ENCODE results near the gene GPA33.

DNA sequence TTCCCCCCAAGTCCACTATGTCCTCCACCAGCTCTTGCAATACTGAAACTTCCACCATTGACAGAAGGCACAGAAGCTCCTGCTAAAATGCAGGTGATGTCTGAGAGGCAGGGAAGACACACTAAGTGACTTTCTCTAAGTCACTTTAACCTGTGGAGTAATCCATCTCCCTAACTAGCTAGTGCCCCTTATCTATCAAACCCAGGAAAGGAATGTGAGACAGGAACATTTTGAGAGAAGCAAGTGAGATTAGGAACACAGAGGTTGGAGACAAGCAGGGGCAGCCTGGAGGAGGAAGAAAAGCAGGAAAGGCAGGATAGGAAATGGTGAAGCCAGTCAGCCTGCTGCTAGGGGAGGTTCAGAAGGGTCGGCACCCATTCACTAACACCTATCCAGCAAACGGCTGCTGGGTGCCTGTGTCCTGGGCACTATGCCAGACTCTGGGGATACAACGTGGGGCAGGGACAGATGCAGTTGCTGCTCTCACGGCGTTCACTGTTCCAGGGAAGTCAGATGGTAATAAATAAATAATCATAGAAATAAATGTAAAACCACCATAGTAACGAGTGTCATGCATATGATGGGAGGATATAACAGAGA is 7.0 kb downstream of the GPA33 start:
- TF ChIP-seq, protein P1, sequence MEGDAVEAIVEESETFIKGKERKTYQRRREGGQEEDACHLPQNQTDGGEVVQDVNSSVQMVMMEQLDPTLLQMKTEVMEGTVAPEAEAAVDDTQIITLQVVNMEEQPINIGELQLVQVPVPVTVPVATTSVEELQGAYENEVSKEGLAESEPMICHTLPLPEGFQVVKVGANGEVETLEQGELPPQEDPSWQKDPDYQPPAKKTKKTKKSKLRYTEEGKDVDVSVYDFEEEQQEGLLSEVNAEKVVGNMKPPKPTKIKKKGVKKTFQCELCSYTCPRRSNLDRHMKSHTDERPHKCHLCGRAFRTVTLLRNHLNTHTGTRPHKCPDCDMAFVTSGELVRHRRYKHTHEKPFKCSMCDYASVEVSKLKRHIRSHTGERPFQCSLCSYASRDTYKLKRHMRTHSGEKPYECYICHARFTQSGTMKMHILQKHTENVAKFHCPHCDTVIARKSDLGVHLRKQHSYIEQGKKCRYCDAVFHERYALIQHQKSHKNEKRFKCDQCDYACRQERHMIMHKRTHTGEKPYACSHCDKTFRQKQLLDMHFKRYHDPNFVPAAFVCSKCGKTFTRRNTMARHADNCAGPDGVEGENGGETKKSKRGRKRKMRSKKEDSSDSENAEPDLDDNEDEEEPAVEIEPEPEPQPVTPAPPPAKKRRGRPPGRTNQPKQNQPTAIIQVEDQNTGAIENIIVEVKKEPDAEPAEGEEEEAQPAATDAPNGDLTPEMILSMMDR (IDR thresholded peaks at IDR 0.05; ENCODE audit: insufficient read depth, low read length), result no peak
- TF ChIP-seq POLR2AphosphoS5 (IDR thresholded peaks at IDR 0.05; ENCODE audit: low read depth), result no peak
- TF ChIP-seq, protein P2, sequence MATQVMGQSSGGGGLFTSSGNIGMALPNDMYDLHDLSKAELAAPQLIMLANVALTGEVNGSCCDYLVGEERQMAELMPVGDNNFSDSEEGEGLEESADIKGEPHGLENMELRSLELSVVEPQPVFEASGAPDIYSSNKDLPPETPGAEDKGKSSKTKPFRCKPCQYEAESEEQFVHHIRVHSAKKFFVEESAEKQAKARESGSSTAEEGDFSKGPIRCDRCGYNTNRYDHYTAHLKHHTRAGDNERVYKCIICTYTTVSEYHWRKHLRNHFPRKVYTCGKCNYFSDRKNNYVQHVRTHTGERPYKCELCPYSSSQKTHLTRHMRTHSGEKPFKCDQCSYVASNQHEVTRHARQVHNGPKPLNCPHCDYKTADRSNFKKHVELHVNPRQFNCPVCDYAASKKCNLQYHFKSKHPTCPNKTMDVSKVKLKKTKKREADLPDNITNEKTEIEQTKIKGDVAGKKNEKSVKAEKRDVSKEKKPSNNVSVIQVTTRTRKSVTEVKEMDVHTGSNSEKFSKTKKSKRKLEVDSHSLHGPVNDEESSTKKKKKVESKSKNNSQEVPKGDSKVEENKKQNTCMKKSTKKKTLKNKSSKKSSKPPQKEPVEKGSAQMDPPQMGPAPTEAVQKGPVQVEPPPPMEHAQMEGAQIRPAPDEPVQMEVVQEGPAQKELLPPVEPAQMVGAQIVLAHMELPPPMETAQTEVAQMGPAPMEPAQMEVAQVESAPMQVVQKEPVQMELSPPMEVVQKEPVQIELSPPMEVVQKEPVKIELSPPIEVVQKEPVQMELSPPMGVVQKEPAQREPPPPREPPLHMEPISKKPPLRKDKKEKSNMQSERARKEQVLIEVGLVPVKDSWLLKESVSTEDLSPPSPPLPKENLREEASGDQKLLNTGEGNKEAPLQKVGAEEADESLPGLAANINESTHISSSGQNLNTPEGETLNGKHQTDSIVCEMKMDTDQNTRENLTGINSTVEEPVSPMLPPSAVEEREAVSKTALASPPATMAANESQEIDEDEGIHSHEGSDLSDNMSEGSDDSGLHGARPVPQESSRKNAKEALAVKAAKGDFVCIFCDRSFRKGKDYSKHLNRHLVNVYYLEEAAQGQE (IDR thresholded peaks at IDR 0.05; ENCODE audit: insufficient replicate concordance, low read depth), result no peak

All from HL-60 (cell line).